ENCODE data around the gene ATP2B2.

- TF ChIP-seq CTCF (IDR thresholded peaks at IDR 0.05) = no peak
- TF ChIP-seq POLR2A (IDR thresholded peaks at IDR 0.05) = no peak
These were observed 3.4 kb upstream of the ATP2B2 start for GRCh38 chr3:10508619-10509260.

Measured in thyroid gland (tissue), 4 donors.